NAMALWA (cell line): ENCODE results near the gene CYFIP1.

ENCODE experiments used
- DNase-seq: peaks from one replicate; pipeline ENCODE4 v3.0.0-alpha.2; 2015; ENCODE audit warnings: low spot score

Gene CYFIP1

DNA sequence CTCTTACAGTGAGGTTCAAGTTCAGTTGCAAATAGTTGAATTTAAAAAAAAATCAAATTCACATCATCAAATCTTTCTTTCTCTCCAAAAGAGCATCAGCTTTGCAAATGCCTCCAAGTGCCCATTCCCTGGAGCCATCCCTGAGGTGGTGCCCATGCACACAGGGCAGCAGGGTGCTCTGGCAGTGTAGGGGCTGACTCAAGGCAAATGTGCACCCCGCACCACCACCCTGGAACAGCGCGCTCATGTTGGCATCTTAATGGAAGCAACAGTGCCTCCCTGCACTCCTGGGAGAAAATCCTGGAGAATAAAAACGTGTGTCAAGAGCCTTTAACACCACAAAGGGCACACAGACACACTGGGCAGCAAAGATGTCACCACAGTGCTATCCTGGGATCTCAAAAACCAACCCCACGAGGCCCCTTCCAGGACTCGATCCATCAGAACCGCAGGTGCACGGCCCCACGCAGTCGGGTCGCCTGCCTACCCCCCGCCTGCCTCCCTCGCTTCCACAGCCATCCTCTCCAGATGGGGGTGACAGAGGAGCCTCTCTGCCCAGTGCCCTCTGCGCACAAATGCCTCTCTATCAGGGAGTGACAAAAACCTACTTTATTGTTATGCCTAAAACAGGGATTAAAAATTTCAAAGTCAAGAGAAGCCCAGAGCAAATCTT lies 90.9 kb downstream of the CYFIP1 start:
- no peak for DNase-seq

DNA sequence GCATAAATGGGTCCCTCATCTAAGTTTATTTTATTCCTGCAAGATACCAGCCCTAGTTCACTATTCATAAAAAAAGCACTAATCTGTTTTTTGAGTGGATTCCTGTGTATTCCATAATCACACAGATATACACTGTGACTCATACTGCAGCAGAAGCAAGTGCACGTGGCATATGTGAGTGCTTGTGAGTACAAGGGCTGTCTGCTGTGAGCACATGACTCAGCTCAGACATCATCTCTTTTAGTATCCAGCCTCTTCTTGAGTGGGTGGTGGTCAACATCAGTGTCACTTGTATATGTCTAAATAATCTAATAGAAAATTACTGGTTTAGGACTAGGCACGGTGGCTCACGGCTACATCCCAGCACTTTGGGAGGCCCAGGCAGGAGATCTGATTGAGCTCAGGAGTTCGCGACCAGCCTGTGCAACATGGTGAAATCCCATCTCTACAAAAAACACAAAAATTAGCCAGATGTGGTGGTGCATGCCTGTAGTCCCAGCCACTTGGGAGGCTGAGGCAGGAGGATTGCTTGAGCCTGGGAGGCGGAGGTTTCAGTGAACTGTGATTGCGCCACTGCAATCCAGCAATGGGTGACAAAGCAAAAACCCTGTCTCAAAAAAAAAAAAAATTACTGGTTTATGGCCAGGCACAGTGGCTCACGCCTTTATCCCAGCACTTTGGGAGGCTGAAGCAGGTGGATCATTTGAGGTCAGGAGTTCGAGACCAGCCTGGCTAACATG lies 91.9 kb downstream of the CYFIP1 start:
- DNase-seq, result no peak

DNA sequence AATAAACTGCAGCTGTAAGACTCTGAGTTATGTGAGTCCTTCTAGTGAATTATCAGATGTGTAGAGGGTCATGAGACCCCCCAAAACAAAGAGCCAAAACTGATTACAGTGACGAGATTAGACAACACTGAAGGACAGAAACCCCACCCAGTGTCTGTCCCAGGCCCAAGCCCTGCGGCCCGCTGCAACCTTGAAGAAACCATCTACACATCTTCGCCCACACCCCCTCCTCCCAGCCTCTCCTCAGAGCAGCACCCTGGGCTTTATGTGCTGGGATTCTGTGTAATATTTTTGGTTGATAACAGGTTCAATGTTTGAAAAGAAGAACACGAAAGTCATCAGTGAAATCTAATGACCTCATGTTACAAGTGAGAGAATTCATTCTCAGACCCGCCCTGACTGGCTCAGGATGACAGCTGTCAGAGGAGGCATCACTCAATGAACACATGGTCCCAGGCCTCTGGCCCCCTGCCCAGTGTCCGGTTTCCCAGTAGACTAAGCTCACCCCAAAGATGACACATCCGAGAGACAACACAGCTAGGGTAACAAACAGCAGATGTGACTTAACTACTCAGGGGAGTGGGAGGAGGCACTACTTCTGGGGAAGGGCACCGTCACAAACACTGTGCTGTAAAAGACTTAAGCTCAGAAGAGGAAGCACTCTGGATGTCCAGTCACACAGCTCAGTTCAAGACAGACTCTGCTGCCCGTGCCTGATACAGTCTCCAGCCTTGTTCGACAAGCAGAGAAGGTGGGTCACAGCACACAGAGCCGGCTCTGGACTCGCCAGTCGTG lies 92.8 kb downstream of the CYFIP1 start:
- no peak for DNase-seq

DNA sequence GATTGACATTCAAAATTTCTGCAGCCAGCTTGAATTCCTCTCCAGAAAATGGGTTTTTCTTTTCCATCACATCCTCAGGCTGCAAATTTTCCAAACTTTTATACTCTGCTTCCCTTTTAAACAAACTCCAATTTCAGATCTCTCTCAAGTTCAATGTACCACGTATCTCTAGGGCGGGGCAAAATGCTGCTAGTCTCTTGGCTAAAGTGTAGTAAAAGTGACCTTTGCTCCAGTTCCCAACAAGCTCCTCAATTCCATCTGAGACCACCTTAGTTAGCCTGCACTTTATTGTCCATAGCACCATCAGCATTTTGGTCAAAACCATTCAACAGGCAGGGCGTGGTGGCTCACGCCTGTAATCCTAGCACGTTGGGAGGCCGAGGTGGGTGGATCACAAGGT lies 95.0 kb downstream of the CYFIP1 start:
- DNase-seq, result no peak

DNA sequence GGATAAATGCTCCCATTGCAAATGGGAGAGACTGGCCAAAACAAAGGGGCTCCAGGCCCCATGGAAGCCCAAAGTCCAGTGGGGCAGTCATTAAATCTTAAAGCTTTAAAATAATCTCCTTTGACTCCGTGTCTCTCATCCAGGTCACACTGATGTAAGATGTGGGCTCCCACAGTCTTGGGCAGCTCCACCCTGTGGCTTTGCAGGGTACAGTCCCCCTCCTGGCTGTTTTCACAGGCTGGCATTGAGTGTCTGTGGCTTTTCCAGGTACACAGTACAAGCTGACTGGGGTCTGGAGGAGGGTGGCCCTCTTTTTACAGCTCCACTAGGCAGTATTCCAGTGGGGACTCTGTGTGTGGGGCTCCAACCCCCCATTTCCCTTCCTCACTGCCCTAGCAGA lies 95.8 kb downstream of the CYFIP1 start:
- peak; percentile 52 for DNase-seq

DNA sequence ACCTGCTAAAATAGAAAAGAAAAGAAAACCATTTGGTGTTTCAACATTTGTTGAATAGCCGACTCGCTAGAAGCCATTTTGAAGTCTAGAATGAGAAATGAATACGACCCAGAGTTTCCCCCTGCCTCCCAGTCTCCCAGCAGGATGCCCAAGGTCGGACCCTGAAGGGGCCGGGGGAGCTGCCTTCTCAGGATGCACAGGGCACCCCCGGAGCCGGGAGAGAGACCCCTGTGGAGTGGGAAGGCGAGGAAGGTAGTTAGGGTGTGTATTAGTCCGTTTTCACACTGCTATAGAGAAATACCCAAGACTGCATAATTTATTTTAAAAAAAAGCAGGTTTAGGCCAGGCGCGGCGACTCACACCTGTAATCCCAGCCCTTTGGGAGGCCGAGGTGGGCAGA lies 97.0 kb downstream of the CYFIP1 start:
- no peak for DNase-seq

DNA sequence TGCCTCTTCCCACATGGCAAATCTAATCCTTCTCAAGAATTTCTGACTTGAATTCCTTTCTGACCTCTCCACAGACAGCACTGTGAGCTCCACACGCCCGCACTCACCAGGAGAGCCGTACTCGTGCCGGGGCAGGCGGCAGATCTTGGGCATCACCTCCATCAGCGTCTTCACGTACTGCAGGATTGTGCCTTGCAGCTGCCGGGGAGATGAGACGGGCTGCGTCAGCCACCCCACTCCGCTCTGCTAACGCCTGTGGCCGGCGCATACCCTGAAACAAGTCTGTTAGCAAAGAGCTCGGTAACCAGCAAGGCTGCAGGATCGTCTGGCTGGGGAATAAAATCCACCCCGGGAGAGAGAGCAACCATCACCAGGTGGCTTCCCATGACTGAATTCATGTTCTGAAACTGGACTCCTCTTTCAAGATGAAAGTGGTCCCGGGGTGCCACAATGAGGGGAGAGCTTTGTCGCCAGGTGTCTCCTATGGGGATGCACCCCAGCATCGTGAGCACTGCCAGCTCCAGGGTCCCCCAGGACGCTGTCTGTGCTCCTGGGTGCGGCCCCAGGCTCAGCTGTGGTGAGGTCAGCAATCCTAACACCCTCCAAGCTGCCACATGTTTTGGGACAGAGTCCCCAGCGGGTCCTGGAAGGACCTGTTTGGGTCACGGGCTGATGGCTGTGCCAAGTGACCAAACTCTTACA lies 98.3 kb downstream of the CYFIP1 start:
- no peak for DNase-seq

DNA sequence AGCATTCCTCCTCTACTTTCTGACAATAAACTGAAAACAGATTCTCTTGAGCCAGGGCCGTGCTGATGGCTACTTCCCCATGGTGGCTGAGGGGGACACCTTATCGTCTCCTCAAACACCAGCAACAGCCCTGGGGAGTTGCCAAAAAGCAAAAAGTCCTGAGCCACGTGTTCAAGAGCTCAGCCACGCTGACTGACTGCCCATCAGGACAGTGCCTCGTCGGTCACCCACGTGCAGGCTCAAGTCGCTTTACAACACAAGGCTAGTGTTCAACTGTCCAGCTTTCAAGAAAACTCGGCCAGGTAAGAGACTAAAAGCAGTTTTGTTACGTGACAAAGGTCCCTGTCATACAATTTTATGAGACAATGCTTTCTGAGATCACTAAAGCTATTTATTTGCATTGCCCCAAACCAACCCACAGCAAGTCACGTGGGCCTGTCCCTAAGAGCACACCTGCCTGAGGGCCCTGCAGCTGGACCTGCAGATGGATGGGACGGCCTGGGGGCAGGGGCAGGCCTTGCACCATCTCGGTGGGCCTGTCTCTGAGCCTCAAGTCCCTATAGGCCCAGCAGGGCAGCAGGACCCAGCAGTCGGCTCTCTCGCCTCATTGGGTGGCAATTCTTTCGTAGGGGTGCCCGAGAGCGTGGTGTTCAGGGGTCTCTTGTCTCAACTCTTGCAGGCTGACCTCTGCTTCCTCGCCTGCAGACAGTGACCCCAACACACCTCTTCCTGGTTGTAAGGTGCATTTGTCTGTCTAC lies 99.0 kb downstream of the CYFIP1 start:
- DNase-seq, result no peak

DNA sequence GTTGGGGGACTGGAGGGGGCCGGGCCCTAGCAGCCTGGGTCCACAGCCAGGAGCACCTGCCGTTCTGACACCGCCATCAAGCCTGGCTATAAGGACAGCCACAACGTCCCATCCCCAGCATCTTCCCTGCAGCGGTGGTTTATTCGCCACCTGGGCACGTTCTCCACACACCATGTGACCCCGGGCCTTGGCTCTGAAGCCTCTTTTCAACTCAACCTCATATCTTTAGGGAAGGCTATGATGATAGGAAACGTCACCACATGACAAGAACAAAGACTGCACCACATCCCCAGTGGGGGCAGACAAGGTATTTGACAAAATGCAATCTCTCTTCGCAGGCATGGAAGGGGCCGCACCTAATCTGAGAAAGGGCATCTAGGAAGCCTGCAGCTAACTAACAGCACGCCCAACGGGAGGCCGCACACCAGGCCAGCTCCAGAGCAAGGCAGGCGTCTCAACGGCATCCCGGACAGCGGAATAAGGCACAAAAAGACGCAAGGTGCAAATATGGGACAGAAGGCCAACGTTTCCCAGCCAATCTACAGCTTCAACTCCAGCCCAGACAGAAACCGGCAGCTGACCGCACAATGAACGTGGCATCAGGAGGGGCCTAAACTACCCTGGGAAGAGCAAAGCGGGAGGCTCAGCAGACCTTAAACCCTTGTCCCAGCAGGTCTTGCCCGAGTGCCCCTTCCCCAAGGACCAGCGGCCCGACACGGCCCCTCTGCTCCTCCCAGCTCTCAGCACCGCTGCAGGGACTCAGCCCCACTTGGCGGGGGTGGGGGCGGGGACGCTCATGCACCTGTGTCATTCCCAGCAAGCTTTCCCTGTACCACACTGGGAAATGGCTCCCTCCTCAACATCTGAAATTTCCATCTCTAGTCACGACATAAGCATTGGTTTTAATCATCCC lies 99.8 kb downstream of the CYFIP1 start:
- DNase-seq, result no peak

DNA sequence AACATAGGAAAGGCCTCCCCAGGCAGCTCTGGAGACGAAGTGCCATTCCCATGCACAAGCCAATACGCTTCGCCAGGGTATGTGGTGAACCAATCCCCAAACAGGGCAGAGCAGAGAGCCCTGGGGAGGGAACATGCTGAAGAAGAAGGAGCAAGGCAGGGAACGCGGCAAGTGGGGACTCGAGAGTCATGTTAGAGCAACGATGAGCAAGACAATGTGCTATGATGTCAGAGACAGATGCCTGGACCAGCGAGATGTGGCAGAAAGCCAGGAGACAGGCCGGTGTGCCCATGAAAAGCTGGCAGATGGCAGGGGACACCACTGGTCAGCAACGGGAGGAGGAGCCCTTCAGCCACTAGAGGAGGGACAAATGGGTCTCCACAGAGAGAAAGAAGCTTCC lies 102.1 kb downstream of the CYFIP1 start:
- DNase-seq, result no peak

DNA sequence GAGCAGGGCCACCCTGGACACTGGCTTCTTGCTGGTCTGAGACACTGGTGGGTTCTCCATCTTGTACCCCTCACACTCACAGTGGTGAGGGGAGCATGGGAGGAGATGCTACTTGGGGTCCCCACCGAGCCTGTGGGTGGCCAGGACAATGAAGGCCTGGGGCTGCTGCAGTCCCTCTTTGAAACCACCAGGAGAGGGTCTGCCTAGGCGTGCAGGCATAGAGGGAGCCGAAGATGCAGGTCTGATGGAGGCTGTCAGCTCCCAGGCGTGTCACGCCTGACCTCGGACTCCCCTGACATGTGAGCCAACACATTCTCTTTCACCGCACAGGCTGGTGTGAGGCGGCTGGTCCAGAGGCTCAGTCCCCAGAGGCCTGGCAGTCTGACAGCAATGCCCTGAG lies 102.6 kb downstream of the CYFIP1 start:
- no peak for DNase-seq

DNA sequence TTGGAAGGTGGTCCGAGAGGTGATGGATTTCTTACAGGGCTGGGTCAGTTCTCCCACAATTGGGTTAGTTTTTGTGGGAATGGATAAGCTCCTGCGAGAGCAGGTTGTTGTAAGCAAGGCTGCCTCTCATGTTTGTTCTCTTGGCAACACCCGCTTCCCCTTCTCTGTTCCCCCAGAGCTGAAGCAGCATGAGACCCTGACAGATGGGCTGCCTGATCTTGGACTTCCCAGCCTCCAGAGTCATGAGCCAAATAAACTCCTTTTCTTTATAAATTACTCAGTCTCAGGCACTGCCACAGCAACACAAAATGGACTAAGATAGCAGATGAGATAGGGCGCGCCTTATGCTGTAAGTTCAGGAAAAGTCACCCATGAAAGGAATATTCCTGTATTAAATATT lies 103.1 kb downstream of the CYFIP1 start:
- no peak for DNase-seq

DNA sequence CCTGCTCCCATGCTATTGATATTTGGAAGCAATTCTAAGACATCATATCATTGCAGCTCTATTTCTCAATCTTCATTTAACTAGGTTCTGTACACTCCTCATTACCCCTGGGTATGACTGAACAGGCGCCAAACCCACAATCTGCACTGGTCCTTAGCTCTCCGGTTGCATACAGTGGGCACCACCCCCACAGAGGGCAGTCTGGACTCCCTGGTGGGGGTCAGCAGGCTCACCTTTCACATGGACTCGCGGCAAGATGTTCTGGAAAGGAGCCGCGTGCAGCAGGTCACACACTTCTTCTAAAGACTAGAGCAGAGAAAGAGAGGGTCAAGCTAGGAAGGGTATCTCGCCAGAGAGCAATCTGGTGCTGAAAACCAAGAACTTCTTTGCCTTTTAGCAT lies 105.2 kb downstream of the CYFIP1 start:
- DNase-seq, result no peak

DNA sequence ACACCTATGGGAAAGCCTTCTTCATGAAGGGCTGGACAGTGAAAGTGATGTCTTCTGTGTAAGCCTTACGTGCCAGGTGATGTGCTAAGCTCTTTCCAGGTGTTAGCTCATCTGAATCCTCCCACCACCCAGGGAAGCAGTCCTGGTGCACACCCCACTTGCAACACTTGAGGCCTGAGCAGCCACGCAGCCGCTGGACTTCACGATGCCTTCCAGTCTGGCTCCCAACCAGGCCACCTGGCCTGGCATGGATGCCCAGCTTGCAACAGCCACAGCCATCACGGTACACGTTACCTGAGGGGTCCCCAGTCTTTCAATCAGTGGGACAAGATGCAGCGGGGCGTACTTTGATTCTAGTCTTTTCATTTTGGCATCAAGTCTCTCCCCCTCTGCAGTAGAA lies 105.9 kb downstream of the CYFIP1 start:
- DNase-seq, result no peak

DNA sequence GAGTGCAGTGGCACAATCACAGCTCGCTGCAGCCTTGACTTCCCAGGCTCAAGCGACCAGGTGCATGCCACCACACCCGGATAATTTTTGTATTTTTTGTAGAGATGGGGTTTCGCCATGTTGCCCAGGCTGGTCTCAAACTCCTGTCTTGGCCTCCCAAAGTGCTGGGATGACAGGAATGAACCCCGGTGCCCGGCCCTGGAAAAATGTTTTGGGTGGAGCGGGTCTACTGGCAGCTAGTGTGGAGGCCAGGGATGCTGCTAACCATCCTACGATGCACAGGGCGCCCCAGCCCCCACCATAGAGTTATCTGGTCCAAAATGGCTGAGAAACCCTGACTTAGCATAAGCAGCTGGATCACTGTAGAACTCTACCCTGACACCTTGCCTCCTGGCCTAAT lies 106.3 kb downstream of the CYFIP1 start:
- no peak for DNase-seq

DNA sequence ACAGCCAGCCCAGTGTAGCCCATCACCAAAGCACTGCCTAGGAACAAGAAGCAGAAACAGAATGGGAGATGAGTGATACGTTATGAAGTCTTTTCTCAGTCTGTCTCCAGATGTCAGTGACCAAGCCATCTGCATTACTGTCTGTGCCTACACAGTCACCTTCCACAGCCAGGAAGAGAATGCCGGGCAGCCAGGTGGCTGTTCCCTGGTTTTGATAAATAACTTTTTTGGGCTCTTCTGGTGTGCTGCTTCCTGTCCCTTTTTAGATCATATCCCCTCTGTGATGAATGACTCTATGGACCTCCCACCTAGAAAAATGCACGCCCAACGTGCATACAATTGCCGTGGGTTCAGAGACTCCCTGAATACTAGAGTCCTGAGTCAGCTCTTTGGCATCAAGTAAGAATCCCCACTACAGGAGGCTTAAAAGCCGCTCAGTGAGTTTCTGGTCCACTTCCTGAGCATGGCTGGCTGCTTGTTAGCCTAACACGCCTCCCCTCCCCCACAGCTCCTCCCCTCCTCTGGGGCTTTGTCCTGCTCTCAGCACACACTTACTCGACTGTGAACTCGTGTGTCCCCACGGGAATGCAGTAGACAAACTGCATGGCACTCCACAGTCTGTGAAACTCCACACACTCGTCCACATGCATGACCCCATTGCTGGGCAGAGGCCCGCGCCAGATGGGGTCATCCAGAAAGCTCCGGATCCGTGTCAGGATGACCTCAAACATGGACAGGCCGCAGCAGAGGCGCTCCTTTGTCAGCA lies 107.0 kb downstream of the CYFIP1 start:
- no peak for DNase-seq

DNA sequence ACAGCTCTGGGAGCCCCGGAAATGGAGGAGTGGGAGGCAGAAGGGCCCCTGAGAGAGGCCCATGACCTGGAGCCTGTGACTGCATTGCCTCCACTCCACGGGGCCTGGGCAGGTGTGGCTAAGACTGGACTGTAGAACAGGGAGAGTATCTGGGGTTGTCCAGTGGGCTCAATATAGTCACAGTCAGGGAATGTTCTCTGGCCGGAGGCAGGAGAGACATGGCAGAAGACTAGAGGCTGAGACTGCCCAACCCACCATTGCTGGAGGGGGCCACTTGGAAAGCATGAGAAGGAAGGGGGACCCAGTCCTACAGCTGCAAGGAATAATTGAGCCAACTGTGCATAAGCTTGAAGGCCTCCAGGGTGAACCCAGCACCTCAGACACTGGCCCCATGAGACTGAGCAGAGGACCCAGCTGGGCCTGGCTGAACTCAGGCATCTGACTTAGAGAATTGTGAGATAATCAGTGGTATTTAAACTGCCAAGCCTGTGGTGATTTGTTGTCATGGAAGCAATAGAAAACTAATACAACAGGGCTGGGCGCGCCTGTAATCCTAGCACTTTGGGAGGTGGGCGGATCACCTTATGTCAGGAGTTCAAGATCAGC lies 108.6 kb downstream of the CYFIP1 start:
- DNase-seq, result peak; percentile 14

DNA sequence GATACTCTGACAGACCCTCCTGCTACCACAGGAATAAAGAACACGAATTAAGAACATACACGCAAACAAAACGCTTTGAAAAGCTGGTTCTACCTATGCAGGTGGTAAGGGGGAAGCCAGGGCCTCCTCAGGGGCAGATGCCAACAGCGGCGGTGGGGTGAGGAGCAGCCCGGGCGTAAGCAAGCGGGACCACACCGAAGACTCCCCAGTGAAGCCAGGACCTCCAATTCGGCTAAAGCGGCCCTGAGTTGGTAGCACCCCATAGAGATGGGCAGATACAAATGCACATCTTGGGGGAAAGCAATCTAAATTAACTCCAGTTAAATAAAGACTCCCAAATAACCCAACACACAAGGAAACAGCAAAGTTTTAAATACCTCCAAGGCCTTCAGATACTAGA lies 109.3 kb downstream of the CYFIP1 start:
- no peak for DNase-seq

DNA sequence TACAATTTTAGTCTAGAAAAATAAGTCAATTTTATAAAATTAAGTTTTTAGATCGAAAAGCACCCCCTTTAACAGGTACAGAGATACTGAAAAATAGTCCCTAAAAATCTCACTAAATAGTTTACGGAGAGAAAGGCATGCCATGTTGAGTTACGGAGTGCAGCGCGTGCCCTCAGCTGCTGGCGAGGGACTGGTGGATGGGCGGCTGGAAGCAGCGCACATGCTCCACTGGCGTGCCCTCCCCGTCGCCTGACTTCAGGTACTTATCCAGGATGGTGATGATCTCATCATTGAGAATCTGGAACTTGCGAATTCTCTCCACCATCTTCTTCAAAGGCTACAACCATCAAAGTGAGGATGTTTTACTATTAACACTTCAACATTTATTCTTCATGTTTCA lies 110.3 kb downstream of the CYFIP1 start:
- DNase-seq, result no peak

DNA sequence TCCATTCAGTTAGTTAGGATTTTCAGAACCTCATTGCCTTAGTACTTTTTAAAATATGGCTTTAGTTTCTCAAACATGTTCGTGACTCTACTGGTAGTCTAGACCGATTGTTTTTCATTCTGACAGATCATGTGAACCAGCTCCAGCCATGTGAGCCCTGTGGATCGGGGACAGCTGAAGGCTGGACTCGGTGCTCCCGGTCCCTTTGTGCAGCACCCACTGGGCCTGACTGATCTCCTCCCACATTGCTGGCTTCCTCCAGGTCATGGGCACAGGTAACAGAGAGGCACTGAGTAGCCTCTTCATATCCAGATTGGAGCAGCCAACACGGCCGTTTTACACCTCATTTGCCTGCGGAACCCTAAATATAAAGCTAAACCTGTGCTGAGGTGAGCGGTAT lies 111.2 kb downstream of the CYFIP1 start:
- no peak for DNase-seq
